Thyroid gland (tissue), 4 donors: ENCODE results near the gene ABCB1. TPM values are rescaled to one million over a fixed set of nuclear protein-coding genes. Genes with fewer than 3 reads are reported as not detected.
"Not testable (repeated sequence)": the region's sequence is repeated elsewhere in the genome, so short reads cannot be mapped to it uniquely, and the experiment has no call there.

Experiments
- DNase-seq, 2 donors: peaks; one replicate each; pipeline ENCODE4 v3.0.0-alpha.2; 2019
- H3K27ac ChIP-seq, 3 donors: fragments of 200-600 bp; sonication (generic); 1 replicate in 2 of 3; 2 replicates in 1 of 3; pipeline ENCODE4 v1.5.1; 2016 to 2019; ENCODE audit warnings: mild to moderate bottlenecking in 1 of 3, moderate library complexity in 1 of 3
- H3K27me3 ChIP-seq: fragments of 200-600 bp; sonication (generic); one replicate; pipeline ENCODE4 v1.5.1; 2019
- H3K36me3 ChIP-seq, 2 donors: fragments of 200-600 bp; sonication (generic); one replicate each; pipeline ENCODE4 v1.5.1; 2016 to 2019
- H3K4me1 ChIP-seq, 2 donors: fragments of 200-600 bp; sonication (generic); one replicate each; pipeline ENCODE4 v1.5.1; 2017 to 2019
- H3K4me3 ChIP-seq, 3 donors: fragments of 200-600 bp; sonication (generic); replicated peaks in 1 of 3; 1 replicate in 2 of 3; 2 replicates in 1 of 3; pipeline ENCODE4 v1.5.1; 2016; ENCODE audit warnings: mild to moderate bottlenecking in 1 of 3
- H3K9me3 ChIP-seq: fragments of 200-600 bp; sonication (generic); one replicate; pipeline ENCODE4 v1.5.1; 2017
- POLR2A ChIP-seq, 2 donors: fragments of 450-650 bp; IDR thresholded peaks; one replicate each; pipeline ENCODE4 v1.6.1; 2017; ENCODE audit warnings: antibody characterized with exemption in 2 of 2, mild to moderate bottlenecking in 2 of 2, moderate library complexity in 1 of 2
- WGBS, 2 donors: methylation state at CpG; one replicate each; pipeline ENCODE4 v1.1.5; 2017; 5-methylcytosine and 5-hydroxymethylcytosine counted together
- intact Hi-C: fragments of 100-400 bp; cut with DNase I; formaldehyde crosslinking; loops from one replicate; pipeline ENCODE4 v1.15.1; 2023
- total RNA-seq, 4 donors: library from RNA; depleted of rRNA; stranded (reverse); fragments of >200 nt; gene quantifications; one replicate each; pipeline ENCODE4 v1.2.3, GENCODE V29; 2016
- TF ChIP-seq, protein P1 (sequence below), 6 experiments: fragments of 200-600 bp in 3 of 6; fragments of 450-650 bp in 3 of 6; sonication (generic) in 3 of 6; IDR thresholded peaks; one replicate each; pipeline ENCODE4 v1.5.1; 2016 to 2019; ENCODE audit warnings: antibody characterized with exemption in 6 of 6, mild to moderate bottlenecking in 2 of 6, inconsistent platforms in 1 of 6, moderate library complexity in 1 of 6

ABCB1 gene
- total RNA-seq, 4 donors from 2014 or later: 2.7 to 5.9 (median 4.4) TPM

DNA sequence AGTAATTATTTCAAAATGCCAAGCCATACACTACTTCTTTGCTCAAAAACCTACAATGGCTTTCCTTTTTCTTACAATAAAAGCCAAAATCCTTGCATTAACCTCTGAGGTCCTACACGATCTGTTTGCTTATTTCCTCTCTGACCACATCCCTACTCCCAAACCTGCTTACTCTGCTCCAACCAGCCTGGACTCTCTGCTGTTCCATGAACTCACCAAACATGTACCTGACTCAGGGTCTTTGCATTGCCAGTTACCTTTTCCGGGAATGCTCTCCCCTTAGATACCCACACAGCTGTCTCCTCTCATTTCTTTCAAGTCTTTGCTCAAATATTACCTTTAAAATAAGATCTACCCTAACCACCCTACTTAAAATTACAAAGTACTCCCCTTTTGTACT lies 127.5 kb downstream of the ABCB1 start:
- no peaks in the 10 kb centered on the region for H3K9me3 ChIP-seq
- no peaks in the 10 kb centered on the region for H3K4me1 ChIP-seq
- intact Hi-C loops: no loop called here
- TF ChIP-seq, protein P1, sequence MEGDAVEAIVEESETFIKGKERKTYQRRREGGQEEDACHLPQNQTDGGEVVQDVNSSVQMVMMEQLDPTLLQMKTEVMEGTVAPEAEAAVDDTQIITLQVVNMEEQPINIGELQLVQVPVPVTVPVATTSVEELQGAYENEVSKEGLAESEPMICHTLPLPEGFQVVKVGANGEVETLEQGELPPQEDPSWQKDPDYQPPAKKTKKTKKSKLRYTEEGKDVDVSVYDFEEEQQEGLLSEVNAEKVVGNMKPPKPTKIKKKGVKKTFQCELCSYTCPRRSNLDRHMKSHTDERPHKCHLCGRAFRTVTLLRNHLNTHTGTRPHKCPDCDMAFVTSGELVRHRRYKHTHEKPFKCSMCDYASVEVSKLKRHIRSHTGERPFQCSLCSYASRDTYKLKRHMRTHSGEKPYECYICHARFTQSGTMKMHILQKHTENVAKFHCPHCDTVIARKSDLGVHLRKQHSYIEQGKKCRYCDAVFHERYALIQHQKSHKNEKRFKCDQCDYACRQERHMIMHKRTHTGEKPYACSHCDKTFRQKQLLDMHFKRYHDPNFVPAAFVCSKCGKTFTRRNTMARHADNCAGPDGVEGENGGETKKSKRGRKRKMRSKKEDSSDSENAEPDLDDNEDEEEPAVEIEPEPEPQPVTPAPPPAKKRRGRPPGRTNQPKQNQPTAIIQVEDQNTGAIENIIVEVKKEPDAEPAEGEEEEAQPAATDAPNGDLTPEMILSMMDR (IDR thresholded peaks at IDR 0.05): no peak
- no peak for TF ChIP-seq POLR2A (IDR thresholded peaks at IDR 0.05)
- no peak overlapping the region for H3K4me3 ChIP-seq
- DNase-seq: no peak
- no peaks in the 10 kb centered on the region for H3K27me3 ChIP-seq
- H3K36me3 ChIP-seq: no peaks in the 10 kb centered on the region
- no peak overlapping the region for H3K27ac ChIP-seq
- WGBS, 2 donors: 80 to 82% methylated on average over 2 of the region's 2 CpGs

- H3K27me3 ChIP-seq: no peaks in the 10 kb centered on the region
- no peak for TF ChIP-seq POLR2A (IDR thresholded peaks at IDR 0.05)
- TF ChIP-seq, protein P1 (IDR thresholded peaks at IDR 0.05): no peak
- intact Hi-C loops: no loop called here
- H3K4me3 ChIP-seq: no peak overlapping the region
- no peak for DNase-seq
- no peaks in the 10 kb centered on the region for H3K36me3 ChIP-seq
- no peak overlapping the region for H3K27ac ChIP-seq
- H3K9me3 ChIP-seq: no peaks in the 10 kb centered on the region
- WGBS, 2 donors: 86 to 87% methylated on average over 2 of the region's 2 CpGs
- H3K4me1 ChIP-seq: no peaks in the 10 kb centered on the region
These were observed 129.2 kb downstream of the ABCB1 start for GRCh38 chr7:87471473-87471872.

- H3K4me3 ChIP-seq, H3K27ac ChIP-seq, H3K36me3 ChIP-seq, H3K9me3 ChIP-seq, DNase-seq, intact Hi-C loops, H3K4me1 ChIP-seq, H3K27me3 ChIP-seq: not testable (repeated sequence)
These were observed 131.5 kb downstream of the ABCB1 start for GRCh38 chr7:87469204-87469603.

DNA sequence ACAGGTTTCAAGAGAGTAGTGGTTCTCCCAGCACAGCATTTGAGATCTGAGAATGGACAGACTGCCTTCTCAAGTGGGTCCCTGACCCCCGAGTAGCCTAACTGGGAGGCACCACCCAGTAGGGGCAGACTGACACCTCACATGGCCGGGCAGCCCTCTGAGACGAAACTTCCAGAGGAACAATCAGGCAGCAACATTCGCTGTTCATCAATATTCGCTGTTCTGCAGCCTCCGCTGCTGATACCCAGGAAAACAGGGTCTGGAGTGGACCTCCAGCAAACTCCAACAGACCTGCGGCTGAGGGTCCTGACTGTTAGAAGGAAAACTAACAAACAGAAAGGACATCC lies 135.2 kb downstream of the ABCB1 start:
- WGBS, 2 donors: 71 to 84% methylated on average over 6 to 7 of the region's 7 CpGs
- H3K4me3 ChIP-seq, H3K4me1 ChIP-seq, H3K9me3 ChIP-seq, H3K27ac ChIP-seq, intact Hi-C loops, H3K27me3 ChIP-seq, DNase-seq, H3K36me3 ChIP-seq: not testable (repeated sequence)

GRCh38 chr7:87464830-87465533 lies 135.7 kb downstream of the ABCB1 start:
- DNase-seq: not testable (repeated sequence)
- WGBS, 2 donors: 49 to 64% methylated on average over 16 of the region's 16 CpGs

DNA sequence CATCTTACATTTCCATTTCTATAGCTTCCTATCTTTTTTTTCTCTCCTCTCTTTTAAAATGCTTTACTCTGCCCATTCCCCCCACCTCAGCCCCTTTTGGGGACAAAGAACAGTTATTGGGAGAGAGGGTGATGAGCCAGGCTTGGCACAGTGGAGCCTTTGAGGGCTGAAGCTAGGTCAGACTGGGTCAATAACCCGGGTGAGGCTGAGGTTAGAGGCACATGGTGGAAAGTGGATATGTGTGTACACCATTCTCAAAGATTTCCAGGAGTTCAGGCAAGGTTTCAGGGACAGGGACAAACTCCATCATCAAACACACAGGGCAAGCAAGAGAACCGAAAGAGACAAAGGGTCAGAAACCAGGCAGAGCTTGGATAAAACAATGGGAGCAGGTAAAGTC lies 136.7 kb downstream of the ABCB1 start:
- Histone ChIP-seq H3K27ac (no peak overlapping the region), H3K36me3 (no peaks in the 10 kb centered on the region), H3K9me3 (no peaks in the 10 kb centered on the region), H3K4me3 (no peak overlapping the region), H3K27me3 (no peaks in the 10 kb centered on the region), H3K4me1 (no peaks in the 10 kb centered on the region)
- no peak for DNase-seq
- TF ChIP-seq, protein P1 (IDR thresholded peaks at IDR 0.05): no peak
- no peak for TF ChIP-seq POLR2A (IDR thresholded peaks at IDR 0.05)
- 81 to 87% methylated on average over 2 of the region's 2 CpGs for WGBS, 2 donors
- intact Hi-C loops: no loop called here

More at GRCh38 chr7:87464830-87465533, 135.7 kb downstream of the ABCB1 start:
- H3K4me1 ChIP-seq, H3K27me3 ChIP-seq, H3K36me3 ChIP-seq, intact Hi-C loops, H3K4me3 ChIP-seq, H3K9me3 ChIP-seq, H3K27ac ChIP-seq: not testable (repeated sequence)

DNA sequence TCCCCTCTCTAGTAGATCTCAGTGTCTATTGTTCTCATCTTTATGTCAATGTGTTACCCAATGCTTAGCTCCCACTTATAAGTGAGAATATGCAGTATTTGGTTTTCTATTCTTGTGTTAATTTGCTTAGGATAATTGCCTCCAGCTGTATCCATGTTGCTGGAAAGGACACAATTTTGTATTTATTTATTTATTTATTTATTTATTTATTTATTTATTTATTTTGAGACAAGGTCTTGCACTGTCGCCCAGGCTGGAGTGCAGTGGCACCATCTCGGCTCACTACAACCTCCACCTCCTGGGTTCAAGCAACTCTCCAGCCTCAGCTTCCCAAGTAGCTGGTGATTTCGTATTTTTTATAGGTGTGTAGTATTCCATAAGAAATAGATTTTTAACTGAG lies 140.2 kb downstream of the ABCB1 start:
- intact Hi-C loops, H3K36me3 ChIP-seq, H3K27me3 ChIP-seq, H3K9me3 ChIP-seq, H3K27ac ChIP-seq, DNase-seq, H3K4me3 ChIP-seq, H3K4me1 ChIP-seq: not testable (repeated sequence)
- WGBS, 2 donors: 91 to 95% methylated on average over 3 of the region's 3 CpGs
